Subcutaneous adipose tissue (tissue), 4 donors: ENCODE data around the gene TRIM67. TPM values are rescaled to one million over a fixed set of nuclear protein-coding genes. Genes with fewer than 3 reads are reported as not detected.

Source experiments
- CTCF ChIP-seq: fragments of 450-650 bp; IDR thresholded peaks from one replicate; pipeline ENCODE4 v1.5.1; 2016; ENCODE audit warnings: low read depth, mild to moderate bottlenecking, control low read depth, antibody characterized with exemption, moderate library complexity
- total RNA-seq, 4 donors: library from RNA; depleted of rRNA; stranded (reverse); fragments of >200 nt; gene quantifications; one replicate each; pipeline ENCODE4 v1.1.0, GENCODE V29; 2016

Gene TRIM67
- total RNA-seq, 4 donors from 2014 or later = under 0.01 to 1.3 (median 0.25) TPM

DNA sequence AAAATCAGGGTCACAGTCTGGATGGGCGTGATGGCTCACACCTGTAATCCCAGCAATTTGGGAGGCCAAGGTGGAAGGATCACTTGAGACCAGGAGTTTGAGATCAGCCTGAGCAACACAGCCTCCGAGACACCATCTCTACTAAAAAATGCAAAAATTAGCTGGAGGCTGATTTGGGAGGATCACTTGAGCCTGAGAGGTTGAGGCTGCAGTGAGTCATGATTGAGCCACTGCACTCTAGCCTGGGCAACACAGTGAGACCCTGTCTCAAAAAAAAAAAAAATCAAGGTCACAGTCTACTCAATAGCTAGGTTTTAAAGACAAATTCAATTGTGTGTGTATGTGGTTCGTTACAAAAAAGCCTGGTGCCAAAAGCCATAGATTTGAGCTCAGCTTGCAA is 34.4 kb downstream of the TRIM67 start:
- TF ChIP-seq CTCF = no peak

GRCh38 chr1:231196728-231197127 is 34.9 kb downstream of the TRIM67 start:
- TF ChIP-seq CTCF = no peak

DNA sequence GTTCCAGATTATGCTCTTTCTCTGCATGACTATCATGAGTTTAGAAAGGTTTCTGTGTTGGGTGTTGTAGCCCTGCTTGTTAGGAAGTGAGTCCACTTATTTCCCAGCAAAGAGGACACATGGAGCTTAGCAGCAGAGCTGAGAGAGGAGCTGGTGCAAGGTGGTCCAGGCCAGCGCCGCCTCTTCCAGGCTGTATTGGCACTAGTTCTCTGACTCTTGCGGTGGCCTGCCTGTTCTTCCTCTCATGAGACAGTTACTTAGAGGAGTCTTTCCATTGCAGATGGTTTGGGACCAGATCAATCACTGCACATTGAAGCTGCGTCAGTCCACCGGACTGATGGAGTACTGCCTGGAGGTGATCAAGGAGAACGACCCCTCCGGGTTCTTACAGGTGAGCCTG is 38.0 kb downstream of the TRIM67 start:
- TF ChIP-seq CTCF = no peak

- no peak for TF ChIP-seq CTCF
These were observed 38.7 kb downstream of the TRIM67 start for GRCh38 chr1:231200388-231201031.

DNA sequence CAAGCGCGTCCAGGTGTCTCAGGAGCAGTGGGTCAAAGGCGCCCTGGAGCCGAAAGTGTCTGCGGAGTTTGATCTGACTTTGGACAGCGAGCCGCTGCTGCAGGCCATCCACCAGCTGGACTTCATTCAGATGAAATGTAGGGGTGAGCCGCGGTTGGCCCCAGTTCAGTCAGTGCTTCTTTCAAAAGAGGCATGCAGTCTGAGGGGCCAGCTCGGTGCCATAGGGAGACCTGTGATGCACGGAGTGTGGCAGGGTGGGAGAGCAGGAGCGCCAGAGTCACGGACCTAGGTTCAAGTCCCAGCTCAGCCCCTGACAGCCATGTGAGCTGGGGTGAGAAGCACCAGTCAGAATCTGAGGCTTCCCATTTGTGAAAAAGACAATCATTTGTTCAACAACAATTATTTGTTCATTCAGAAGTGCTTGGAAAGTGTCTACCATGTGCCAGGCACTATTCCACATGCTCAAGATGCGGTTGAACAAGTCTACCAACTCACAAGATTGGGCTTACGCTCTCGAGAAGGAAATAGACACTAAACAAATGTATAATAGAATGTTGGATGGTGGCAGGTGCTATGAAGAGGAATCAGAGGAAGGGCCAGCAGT is 39.6 kb downstream of the TRIM67 start:
- TF ChIP-seq CTCF = no peak

GRCh38 chr1:231201979-231202633 is 40.2 kb downstream of the TRIM67 start:
- TF ChIP-seq CTCF = no peak

DNA sequence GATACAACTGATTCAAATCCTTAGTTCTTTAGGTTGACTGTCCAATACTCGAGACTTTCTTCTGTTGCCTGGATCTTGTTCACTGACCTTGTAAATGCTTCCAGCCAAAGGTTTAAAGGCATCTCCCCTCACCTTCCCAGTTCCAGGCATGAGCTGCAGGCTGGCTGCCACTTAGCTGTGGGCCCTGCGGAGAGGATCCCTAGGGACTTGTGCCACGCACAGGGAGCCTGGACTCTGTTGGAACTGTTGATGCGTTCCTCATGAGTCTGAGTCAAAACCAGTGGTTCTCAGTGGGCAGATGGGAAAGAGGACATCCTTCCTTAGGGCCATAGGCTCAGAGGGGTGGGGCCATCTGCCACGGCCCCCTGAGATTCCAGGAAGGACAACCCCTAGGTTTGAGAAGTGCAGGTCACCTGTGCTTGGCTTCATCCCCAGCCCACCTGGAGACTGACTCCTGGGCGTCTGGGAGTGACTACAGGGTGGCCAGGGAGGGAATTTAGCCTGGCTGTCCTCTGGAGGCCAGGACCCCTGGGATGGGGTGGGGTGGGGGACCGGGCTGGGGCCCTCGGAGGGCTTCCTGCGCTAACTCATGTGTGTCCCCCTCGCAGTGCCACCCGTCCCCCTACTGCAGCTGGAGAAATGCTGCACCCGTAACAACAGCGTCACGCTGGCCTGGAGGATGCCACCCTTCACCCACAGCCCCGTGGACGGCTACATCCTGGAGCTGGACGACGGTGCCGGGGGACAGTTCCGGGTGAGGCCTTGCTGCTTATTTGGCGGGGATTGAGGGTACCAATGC is 41.6 kb downstream of the TRIM67 start:
- TF ChIP-seq CTCF = no peak
